Left renal pelvis (tissue), 4 donors: Measurements from ENCODE around the gene DCXR. TPM values are rescaled to one million over a fixed set of nuclear protein-coding genes. Genes with fewer than 3 reads are reported as not detected.

Experiments
- DNase-seq, 4 donors: peaks; one replicate each; pipeline ENCODE4 v3.0.0-alpha.2; 2013; ENCODE audit warnings: low read depth in 4 of 4, low spot score in 3 of 4
- polyA plus RNA-seq, 4 donors: library from polyadenylated mRNA; unstranded; fragments of 120-200 nt; gene quantifications; one replicate each; pipeline ENCODE4 v1.2.1, GENCODE V29; 2013; ENCODE audit not compliant: insufficient read length in 4 of 4

The DCXR gene
- polyA plus RNA-seq, 4 donors: 35.6 to 91.2 (median 78.5) TPM

- DNase-seq: no peak
Observed at GRCh38 chr17:82028246-82028645, 9.3 kb downstream of the DCXR start.

- no peak for DNase-seq
Observed at GRCh38 chr17:82025401-82026107, 11.9 kb downstream of the DCXR start.

GRCh38 chr17:82024859-82025258, 12.6 kb downstream of the DCXR start:
- no peak for DNase-seq

- DNase-seq: no peak
Observed at GRCh38 chr17:82023447-82024241, 13.9 kb downstream of the DCXR start.

GRCh38 chr17:82022981-82023446, 14.5 kb downstream of the DCXR start, which contains the start of gene LRRC45:
Gene LRRC45, plus strand, starts transcription at chr17:82023305. Its CDS starts 339 bp downstream, at chr17:82023644.
- DNase-seq: peak; percentile 94 to 98 (median 97)

GRCh38 chr17:82022310-82022980, 15.1 kb downstream of the DCXR start, which contains the start of gene CENPX:
Gene CENPX, minus strand, starts transcription at chr17:82022878. Its CDS starts 17 bp downstream, at chr17:82022861.
- no peak for DNase-seq

- no peak for DNase-seq
Observed at GRCh38 chr17:82021900-82022309, 15.6 kb downstream of the DCXR start.

GRCh38 chr17:82021107-82021899, 16.2 kb downstream of the DCXR start:
- DNase-seq: no peak

- DNase-seq: no peak
Observed at GRCh38 chr17:82020572-82021106, 16.9 kb downstream of the DCXR start.

GRCh38 chr17:82019690-82020571, 17.6 kb downstream of the DCXR start:
- DNase-seq: no peak

- no peak for DNase-seq
Observed at GRCh38 chr17:82018989-82019689, 18.4 kb downstream of the DCXR start.

GRCh38 chr17:82018152-82018988, 19.1 kb downstream of the DCXR start:
- no peak for DNase-seq

- no peak for DNase-seq
Observed at GRCh38 chr17:82017612-82018151, 19.8 kb downstream of the DCXR start.

GRCh38 chr17:82016875-82017459, 20.5 kb downstream of the DCXR start:
- no peak for DNase-seq

- no peak for DNase-seq
Observed at GRCh38 chr17:82016061-82016874, 21.2 kb downstream of the DCXR start.
